Measurements from ENCODE around the gene CEP135. TPM values are rescaled to one million over a fixed set of nuclear protein-coding genes. Genes with fewer than 3 reads are reported as not detected.

The CEP135 gene
- total RNA-seq, 3 donors from 2014 or later: 4.8 to 12.1 (median 8.5) TPM

- Histone ChIP-seq H3K4me1 (no peaks in the 10 kb centered on the region), H3K36me3 (no peaks in the 10 kb centered on the region), H3K4me3 (no peak overlapping the region), H3K9me3 (no peaks in the 10 kb centered on the region), H3K27ac (no peak overlapping the region), H3K27me3 (no peaks in the 10 kb centered on the region)
- intact Hi-C loops (cut with DNase I; ENCODE audit: low total_unique reads): no loop called here
- DNase-seq (ENCODE audit: low spot score in 2 of 2): no peak
- TF ChIP-seq CTCF (IDR thresholded peaks at IDR 0.05): no peak
- no peak for TF ChIP-seq POLR2AphosphoS5 (IDR thresholded peaks at IDR 0.05)
- no peak for TF ChIP-seq POLR2A (IDR thresholded peaks at IDR 0.05)
Observed at GRCh38 chr4:55982976-55983375, 34.2 kb downstream of the CEP135 start.

GRCh38 chr4:55989766-55990165 lies 41.0 kb downstream of the CEP135 start:
- intact Hi-C loops (cut with DNase I; ENCODE audit: low total_unique reads): no loop called here
- H3K27ac ChIP-seq: no peak overlapping the region
- DNase-seq (ENCODE audit: low spot score in 2 of 2): no peak

GRCh38 chr4:55993994-55994663 lies 45.4 kb downstream of the CEP135 start:
- Histone ChIP-seq H3K4me3 (no peak overlapping the region), H3K4me1 (no peaks in the 10 kb centered on the region), H3K27me3 (no peaks in the 10 kb centered on the region), H3K27ac (no peak overlapping the region), H3K36me3 (no peaks in the 10 kb centered on the region), H3K9me3 (no peaks in the 10 kb centered on the region)
- no peak for DNase-seq (ENCODE audit: low spot score in 2 of 2)
- TF ChIP-seq POLR2AphosphoS5 (IDR thresholded peaks at IDR 0.05) (no peak), CTCF (IDR thresholded peaks at IDR 0.05) (no peak), POLR2A (IDR thresholded peaks at IDR 0.05) (no peak)
- intact Hi-C loops (cut with DNase I; ENCODE audit: low total_unique reads): no loop called here

More at GRCh38 chr4:55989766-55990165, 41.0 kb downstream of the CEP135 start:
- H3K9me3 ChIP-seq: no peaks in the 10 kb centered on the region
- TF ChIP-seq POLR2A (IDR thresholded peaks at IDR 0.05): no peak
- TF ChIP-seq POLR2AphosphoS5 (IDR thresholded peaks at IDR 0.05): no peak
- no peak for TF ChIP-seq CTCF (IDR thresholded peaks at IDR 0.05)
- no peaks in the 10 kb centered on the region for H3K4me1 ChIP-seq
- H3K4me3 ChIP-seq: no peak overlapping the region
- H3K36me3 ChIP-seq: no peaks in the 10 kb centered on the region
- H3K27me3 ChIP-seq: no peaks in the 10 kb centered on the region

GRCh38 chr4:55996646-55997045 lies 47.9 kb downstream of the CEP135 start:
- DNase-seq (ENCODE audit: low spot score in 2 of 2): no peak
- no peaks in the 10 kb centered on the region for H3K36me3 ChIP-seq
- no peaks in the 10 kb centered on the region for H3K4me1 ChIP-seq
- no peaks in the 10 kb centered on the region for H3K27me3 ChIP-seq
- intact Hi-C loops (cut with DNase I; ENCODE audit: low total_unique reads): no loop called here
- no peak for TF ChIP-seq CTCF (IDR thresholded peaks at IDR 0.05)
- no peak for TF ChIP-seq POLR2A (IDR thresholded peaks at IDR 0.05)
- TF ChIP-seq POLR2AphosphoS5 (IDR thresholded peaks at IDR 0.05): no peak
- H3K27ac ChIP-seq: no peak overlapping the region
- no peaks in the 10 kb centered on the region for H3K9me3 ChIP-seq
- H3K4me3 ChIP-seq: no peak overlapping the region

- peaks cover 0 to 5% of the 10 kb centered on the region in 2 donors for H3K9me3 ChIP-seq
- intact Hi-C loops (cut with DNase I; ENCODE audit: low total_unique reads): no loop called here
- no peak for DNase-seq (ENCODE audit: low spot score in 2 of 2)
- H3K27me3 ChIP-seq: no peaks in the 10 kb centered on the region
- no peak overlapping the region for H3K4me3 ChIP-seq
- peaks cover 5% of the 10 kb centered on the region for H3K36me3 ChIP-seq
- no peak overlapping the region for H3K27ac ChIP-seq
- TF ChIP-seq POLR2A (IDR thresholded peaks at IDR 0.05) (no peak), CTCF (IDR thresholded peaks at IDR 0.05) (no peak), POLR2AphosphoS5 (IDR thresholded peaks at IDR 0.05) (no peak)
- no peaks in the 10 kb centered on the region for H3K4me1 ChIP-seq
Observed at GRCh38 chr4:56003606-56004005, 54.9 kb downstream of the CEP135 start.

Data from breast epithelium (tissue), 4 donors.